ENCODE results near the gene XRCC3.
"Not testable (repeated sequence)": the region's sequence is repeated elsewhere in the genome, so short reads cannot be mapped to it uniquely, and the experiment has no call there.

XRCC3 gene

DNA sequence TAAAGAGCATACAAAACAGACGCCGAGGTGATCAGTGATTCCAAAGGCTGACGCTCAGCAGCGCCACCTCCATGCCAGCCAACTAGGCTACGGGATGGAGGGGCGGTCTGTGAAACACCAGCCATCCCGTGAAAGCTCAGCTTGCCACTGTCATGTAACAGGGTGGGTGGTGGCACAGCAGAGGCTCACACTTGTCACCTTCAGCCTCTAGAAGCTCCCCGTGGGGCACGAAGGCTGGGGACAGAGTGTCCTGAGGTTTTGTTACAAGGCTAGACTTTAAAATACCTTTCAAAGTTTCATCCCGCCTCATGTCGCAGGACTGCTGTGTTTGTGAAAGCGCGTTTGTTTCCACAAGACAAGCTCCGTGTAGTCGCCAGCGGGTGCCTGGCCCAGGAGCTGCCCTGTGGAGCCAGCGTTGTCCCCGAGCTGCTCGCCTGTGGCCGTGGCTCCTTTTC is 20.7 kb downstream of the XRCC3 start:
- no peak for DNase-seq (ENCODE audit: low read depth in 2 of 2)

DNA sequence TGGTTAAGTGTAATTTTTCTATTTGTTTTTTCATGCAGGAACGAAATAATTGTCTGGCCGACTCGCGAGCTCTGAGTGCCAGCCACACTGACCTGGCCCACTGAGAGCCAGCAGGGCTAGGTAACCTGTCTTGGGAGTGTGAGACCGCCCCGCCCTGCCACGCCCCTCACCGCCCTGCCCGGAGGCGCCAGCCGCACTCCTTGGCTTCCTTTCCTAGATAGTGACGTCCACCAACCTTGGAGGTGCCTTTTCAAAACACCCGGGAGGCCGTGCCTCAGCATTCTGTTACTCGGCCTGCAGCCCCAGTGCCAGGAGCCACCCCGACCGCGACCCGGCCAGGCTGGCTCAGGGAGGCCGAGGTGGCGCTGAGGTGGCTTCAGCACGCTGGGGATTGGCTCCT is 21.7 kb downstream of the XRCC3 start:
- DNase-seq (ENCODE audit: low read depth in 2 of 2), result no peak

GRCh38 chr14:103692871-103693270 is 22.4 kb downstream of the XRCC3 start:
- no peak for DNase-seq (ENCODE audit: low read depth in 2 of 2)

DNA sequence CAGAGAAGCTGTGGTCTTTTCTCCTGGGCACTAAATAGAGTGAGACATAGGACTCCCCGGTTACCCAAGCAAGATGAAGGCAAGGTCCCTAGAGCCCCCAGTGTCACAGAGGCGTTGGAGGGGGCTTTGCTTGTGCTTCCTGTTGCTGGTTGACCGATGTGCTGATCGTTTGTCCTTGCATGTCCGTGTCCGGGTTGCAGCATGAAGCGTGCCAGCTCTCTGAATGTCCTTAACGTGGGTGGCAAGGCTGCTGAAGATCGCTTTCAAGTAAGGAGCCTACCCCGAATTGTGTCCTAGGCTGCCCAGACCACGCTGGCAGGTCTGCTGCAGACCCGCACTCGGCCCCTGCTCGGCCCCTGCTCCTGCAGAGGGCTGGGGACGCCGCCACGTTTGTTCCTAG is 23.1 kb downstream of the XRCC3 start:
- DNase-seq (ENCODE audit: low read depth in 2 of 2), result no peak

- DNase-seq (ENCODE audit: low read depth in 2 of 2), result not testable (repeated sequence)
Observed at GRCh38 chr14:103691655-103692054, 23.6 kb downstream of the XRCC3 start.

DNA sequence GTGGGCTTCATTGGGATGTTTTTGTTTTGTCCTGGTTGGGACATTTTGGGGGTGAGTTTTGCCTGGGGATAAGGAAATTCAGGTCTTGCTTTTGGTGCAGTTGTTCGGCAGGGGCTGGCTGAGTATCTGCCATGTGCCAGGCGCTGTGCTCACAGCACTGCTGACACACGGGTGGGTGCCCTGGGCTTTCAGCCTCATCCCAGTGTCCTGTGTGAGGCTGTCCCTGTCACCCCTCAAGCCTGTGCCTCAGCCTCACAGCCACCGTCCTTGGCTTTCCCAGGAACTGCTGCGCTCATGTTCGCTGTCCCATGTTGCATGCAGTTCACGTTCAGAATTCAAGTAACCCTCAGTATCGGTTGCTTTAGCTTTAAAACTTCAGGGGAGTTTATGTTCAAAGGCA is 24.9 kb downstream of the XRCC3 start:
- no peak for DNase-seq (ENCODE audit: low read depth in 2 of 2)

GRCh38 chr14:103688906-103689902 is 26.0 kb downstream of the XRCC3 start:
- no peak for DNase-seq (ENCODE audit: low read depth in 2 of 2)

DNA sequence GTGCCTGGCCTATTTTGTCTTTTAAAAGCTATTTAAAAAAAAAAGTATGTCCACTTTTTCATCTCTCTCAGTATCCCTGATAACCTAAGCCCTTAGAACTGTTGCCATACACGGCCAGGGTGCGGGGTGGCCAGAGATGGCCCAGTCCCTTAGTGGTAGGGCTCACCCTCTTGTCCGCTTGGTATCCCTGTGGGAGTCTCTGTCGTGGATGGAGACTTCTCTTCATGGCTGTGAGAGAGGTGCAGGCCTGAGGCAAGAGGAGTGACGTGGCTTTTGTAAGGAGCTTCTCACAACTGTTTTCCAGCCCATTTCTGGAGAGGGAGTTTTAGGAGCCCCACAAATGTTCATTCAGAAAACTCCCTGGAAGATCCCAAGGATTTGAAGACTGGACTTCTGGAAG is 26.8 kb downstream of the XRCC3 start:
- no peak for DNase-seq (ENCODE audit: low read depth in 2 of 2)

- no peak for DNase-seq (ENCODE audit: low read depth in 2 of 2)
Observed at GRCh38 chr14:103687712-103688111, 27.5 kb downstream of the XRCC3 start.

DNA sequence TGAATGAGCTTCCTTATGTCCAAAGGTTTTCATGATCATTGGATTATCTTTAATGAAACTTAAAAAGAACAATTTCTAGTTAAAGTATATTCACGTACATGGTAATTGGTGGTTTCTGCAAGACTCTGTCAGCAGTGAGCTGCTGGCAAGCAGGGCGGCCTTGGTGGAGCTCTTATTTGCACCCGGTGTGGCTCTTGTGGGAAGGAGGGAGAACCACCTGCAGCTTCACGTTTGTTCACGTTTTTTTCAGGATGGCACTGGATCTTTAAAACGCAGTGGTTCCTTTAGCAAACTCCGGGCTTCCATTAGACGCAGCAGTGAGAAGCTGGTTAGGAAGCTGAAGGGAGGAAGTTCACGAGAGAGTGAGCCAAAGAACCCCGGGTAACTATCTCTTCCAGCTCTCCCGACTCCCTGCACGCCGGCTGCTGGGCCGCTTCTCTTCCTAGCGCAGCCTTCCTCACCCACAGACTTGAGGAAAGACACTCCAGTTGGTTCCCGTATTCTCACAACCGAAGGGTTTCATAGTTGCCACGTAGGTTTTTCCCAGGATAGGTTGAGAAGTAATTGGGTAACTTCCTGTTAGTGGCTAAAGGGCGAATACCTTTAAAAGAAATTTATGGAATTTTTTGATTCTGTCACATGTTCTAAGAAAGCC is 28.3 kb downstream of the XRCC3 start:
- DNase-seq (ENCODE audit: low read depth in 2 of 2), result no peak

- no peak for DNase-seq (ENCODE audit: low read depth in 2 of 2)
Observed at GRCh38 chr14:103685276-103686211, 29.7 kb downstream of the XRCC3 start.

DNA sequence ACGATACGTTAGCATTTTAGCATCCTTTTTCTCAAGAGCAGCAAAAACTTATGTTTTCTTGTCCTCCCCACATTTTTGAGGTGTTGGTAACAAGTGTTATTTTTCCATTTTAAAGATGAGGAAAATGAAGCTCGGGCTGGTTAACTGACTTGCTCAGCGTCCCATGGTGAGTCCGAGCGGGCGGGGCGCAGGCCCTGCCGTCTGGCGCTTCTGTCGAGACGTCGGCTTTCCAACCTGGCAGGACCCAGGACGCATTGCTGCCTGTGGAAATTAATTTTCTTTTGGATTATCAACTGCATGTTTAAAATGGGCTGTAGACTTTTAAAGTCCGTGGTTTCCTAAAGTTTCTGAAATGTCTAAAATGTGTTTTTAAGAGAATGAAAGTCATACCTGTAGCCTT is 30.4 kb downstream of the XRCC3 start:
- DNase-seq (ENCODE audit: low read depth in 2 of 2), result no peak

DNA sequence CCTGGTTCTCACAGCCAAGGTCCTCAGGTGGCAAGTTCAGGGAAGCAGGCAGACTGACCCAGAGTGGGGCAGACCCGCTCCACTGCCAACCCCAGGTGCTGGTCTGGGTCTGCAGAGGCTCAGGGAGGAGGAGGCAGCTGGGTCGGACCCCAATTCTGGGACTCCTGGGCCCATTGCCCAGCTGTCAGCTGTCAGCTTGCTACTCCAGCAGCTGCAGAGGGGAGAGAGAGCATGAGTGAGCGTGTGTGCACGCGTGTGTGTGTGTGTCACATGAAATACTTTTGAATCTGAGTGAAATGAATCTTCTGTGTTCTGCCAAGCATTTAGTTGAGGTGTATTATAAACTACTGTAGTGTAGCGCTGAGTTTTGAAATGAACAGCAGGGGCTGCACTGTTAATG is 30.8 kb downstream of the XRCC3 start:
- DNase-seq (ENCODE audit: low read depth in 2 of 2), result no peak

- no peak for DNase-seq (ENCODE audit: low read depth in 2 of 2)
Observed at GRCh38 chr14:103683139-103683538, 32.1 kb downstream of the XRCC3 start.

GRCh38 chr14:103680491-103681231 is 34.6 kb downstream of the XRCC3 start:
- no peak for DNase-seq (ENCODE audit: low read depth in 2 of 2)

DNA sequence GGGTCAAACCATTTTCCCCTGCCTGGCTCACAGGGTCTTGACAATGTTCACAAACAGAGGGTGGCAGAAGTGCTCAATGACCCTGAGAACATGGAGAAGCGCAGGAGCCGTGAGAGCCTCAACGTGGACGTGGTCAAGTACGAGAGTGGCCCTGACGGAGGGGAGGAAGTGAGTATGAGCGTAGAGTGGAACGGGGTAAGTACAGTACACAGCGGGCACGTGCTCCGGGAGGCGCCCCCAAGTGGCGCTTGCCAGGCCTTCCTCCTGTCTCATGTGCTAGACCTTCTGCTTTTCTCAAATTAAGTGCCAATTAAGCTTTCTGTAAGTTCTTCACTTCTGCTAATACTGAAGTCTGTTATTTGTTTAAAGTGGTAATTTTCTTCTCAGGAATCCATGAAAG is 35.9 kb downstream of the XRCC3 start:
- DNase-seq (ENCODE audit: low read depth in 2 of 2), result peak in 1 of 2 donors; percentile 11

DNA sequence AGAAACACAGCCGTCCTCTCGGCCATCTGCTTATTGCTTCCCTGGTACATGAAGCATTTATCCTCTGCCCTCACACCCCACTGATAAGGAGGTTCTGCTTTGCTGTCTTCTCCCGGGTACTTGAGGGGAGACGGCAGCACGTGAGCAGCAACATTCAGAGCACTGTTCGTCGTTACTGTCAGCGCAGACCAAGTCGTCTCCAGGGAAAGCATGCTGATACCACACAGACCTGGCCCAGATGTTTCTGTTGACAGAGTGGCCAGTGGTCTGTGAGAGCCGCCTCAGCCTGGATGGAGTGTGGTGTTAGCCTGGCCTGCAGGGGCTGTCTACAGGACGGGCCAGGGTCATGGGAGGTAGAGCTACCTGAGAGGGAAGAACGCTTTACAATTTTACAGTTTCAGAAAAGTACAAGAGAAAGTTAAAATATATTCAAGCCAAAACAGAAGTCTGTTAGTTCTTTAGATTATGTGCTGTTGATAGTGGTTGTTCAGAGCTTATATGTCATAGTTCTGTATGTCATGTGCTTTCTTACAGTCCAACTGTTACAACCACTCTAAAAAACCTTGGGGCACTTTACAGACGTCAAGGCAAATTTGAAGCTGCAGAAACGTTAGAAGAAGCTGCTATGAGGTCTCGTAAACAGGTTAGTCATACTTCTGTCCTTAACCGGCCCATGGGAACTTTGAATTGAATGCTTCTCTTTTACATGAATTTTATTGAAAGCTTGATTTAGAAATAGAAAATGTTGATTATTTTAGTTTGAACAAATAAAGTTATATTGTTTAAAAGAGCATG is 38.2 kb downstream of the XRCC3 start:
- no peak for DNase-seq (ENCODE audit: low read depth in 2 of 2)

GRCh38 chr14:103675957-103676356 is 39.3 kb downstream of the XRCC3 start:
- no peak for DNase-seq (ENCODE audit: low read depth in 2 of 2)

DNA sequence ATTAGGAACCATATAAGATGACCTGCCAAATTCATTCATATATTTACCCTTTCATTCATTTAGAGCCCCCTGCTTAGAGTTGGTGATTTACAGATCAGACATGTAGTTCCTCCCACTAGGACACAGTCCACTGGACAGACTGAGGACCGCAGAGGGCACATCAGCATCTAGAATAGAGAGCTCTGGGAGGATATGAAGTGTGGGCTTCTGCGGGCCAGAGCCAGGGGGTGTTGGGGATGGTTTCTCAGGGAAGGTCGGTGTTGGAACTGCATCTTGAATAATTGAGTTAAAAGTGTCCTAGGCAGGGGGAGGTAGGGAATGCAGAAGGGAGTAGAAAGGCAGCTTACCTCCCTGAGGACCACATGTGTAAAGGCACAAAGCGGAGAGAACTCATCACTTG is 43.3 kb downstream of the XRCC3 start:
- DNase-seq (ENCODE audit: low read depth in 2 of 2), result no peak

DNA sequence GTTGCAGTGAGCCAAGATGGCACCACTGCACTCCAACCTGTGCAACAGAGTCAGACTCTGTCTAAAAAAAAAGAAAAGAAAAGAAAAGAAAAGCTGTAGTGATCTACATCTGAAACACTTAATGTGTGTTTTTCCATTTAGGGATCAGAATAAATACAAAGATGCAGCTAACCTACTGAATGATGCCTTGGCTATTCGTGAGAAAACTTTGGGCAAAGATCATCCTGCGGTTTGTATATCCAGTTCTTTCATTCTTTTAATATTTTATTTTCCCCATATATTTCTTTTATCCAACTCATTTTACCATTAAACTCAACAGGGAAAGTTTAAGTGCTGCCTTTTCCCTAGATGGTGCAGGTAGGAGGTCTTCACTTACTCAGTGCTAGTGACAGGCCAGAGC is 45.9 kb downstream of the XRCC3 start:
- no peak for DNase-seq (ENCODE audit: low read depth in 2 of 2)
